IMR-90 (cell line): ENCODE measurements around the gene NRXN2. TPM values are rescaled to one million over a fixed set of nuclear protein-coding genes. Genes with fewer than 3 reads are reported as not detected.
A peak's percentile ranks its signal among the peaks of the same experiment; 100 is the strongest.

Experiments used
- ATAC-seq: fragments of 200-7000 bp; cut with Tn5 transposase; 2 replicates; pipeline ENCODE4 v1.9.1; 2020; ENCODE audit warnings: low read depth, mild to moderate bottlenecking, moderate library complexity
- BruUV-seq: library from RNA; stranded (reverse); fragments of 400-500 nt; replicated peaks from 2 replicates; lab custom pipeline; 2021; lab: Mats Ljungman, UMichigan
- CTCF ChIA-PET: fragments of 300-600 bp; formaldehyde crosslinking; extraction: SDS; loops from one replicate; lab custom pipeline; 2021; ENCODE audit warnings: antibody characterized with exemption; lab: Yijun Ruan, JAX
- POLR2A ChIA-PET: fragments of 300-600 bp; sonication (Branson Sonifier 250); formaldehyde crosslinking; loops from one replicate; lab custom pipeline; 2022; ENCODE audit warnings: antibody characterized with exemption; ENCODE audit not compliant: unreplicated experiment; lab: Charles Lee
- DNase-seq: peaks from one replicate; pipeline ENCODE4 v3.0.0; 2013
- H2AFZ ChIP-seq: replicated peaks from 2 replicates; pipeline ENCODE3; 2013; ENCODE audit warnings: low read length, mild to moderate bottlenecking; ENCODE audit not compliant: poor library complexity
- H2AK5ac ChIP-seq: 2 replicates; pipeline ENCODE4 v1.6.1; 2013; ENCODE audit warnings: low read depth, low read length, inconsistent platforms
- H2AK9ac ChIP-seq: replicated peaks from 2 replicates; pipeline ENCODE3; 2013; ENCODE audit warnings: mild to moderate bottlenecking, low read depth, low read length, moderate library complexity; ENCODE audit not compliant: poor library complexity
- H2BK120ac ChIP-seq: 2 replicates; pipeline ENCODE4 v1.6.1; 2013; ENCODE audit warnings: low read depth, low read length, inconsistent platforms
- H2BK15ac ChIP-seq: 3 replicates; pipeline ENCODE4 v1.6.1; 2013; ENCODE audit warnings: low read depth, low read length, inconsistent platforms
- H2BK20ac ChIP-seq: 2 replicates; pipeline ENCODE4 v1.6.1; 2013; ENCODE audit warnings: low read depth, mild to moderate bottlenecking, inconsistent platforms, low read length, moderate library complexity
- H2BK5ac ChIP-seq: 2 replicates; pipeline ENCODE4 v1.6.1; 2013; ENCODE audit warnings: mild to moderate bottlenecking, low read depth, low read length, inconsistent platforms; ENCODE audit not compliant: poor library complexity, severe bottlenecking
- H3K14ac ChIP-seq: replicated peaks from 2 replicates; pipeline ENCODE4 v1.6.1; 2013; ENCODE audit warnings: low read depth, low read length, inconsistent platforms
- H3K18ac ChIP-seq: 2 replicates; pipeline ENCODE4 v1.6.1; 2013; ENCODE audit warnings: low read depth, low read length, control low read depth
- H3K23ac ChIP-seq: 2 replicates; pipeline ENCODE4 v1.6.1; 2013; ENCODE audit warnings: low read depth, low read length, inconsistent platforms
- H3K27ac ChIP-seq: 2 replicates; pipeline ENCODE4 v1.5.1; 2013; ENCODE audit warnings: mild to moderate bottlenecking, control low read depth, low read length; ENCODE audit not compliant: insufficient read depth
- H3K27me3 ChIP-seq: 2 replicates; pipeline ENCODE4 v1.6.1; 2013; ENCODE audit warnings: low read length; ENCODE audit not compliant: control insufficient read depth, insufficient read depth
- H3K36me3 ChIP-seq: 2 replicates; pipeline ENCODE4 v1.6.1; 2013; ENCODE audit warnings: low read length, mixed read lengths; ENCODE audit not compliant: control insufficient read depth, insufficient read depth
- H3K4ac ChIP-seq: 2 replicates; pipeline ENCODE4 v1.6.1; 2013; ENCODE audit warnings: low read depth, low read length, inconsistent platforms
- H3K4me1 ChIP-seq: 2 replicates; pipeline ENCODE4 v1.6.1; 2013; ENCODE audit warnings: low read length, mixed read lengths; ENCODE audit not compliant: control insufficient read depth, insufficient read depth
- H3K4me2 ChIP-seq: 2 replicates; pipeline ENCODE4 v1.6.1; 2013; ENCODE audit warnings: low read depth, mild to moderate bottlenecking, control low read depth, low read length, moderate library complexity
- H3K4me3 ChIP-seq: 2 replicates; pipeline ENCODE4 v1.5.1; 2013; ENCODE audit warnings: low read depth, mild to moderate bottlenecking, control low read depth, low read length, moderate library complexity; ENCODE audit not compliant: insufficient read depth
- H3K56ac ChIP-seq: 2 replicates; pipeline ENCODE4 v1.6.1; 2013; ENCODE audit warnings: low read length, inconsistent platforms; ENCODE audit not compliant: insufficient read depth; ENCODE audit errors: extremely low read depth
- H3K79me1 ChIP-seq, 2 experiments: 2 replicates each; pipeline ENCODE4 v1.6.1; 2013; ENCODE audit warnings: low read length in 2 of 2, inconsistent platforms in 1 of 2, low read depth in 1 of 2
- H3K9ac ChIP-seq: 2 replicates; pipeline ENCODE4 v1.6.1; 2013; ENCODE audit warnings: low read depth, low read length, control low read depth
- H3K9me1 ChIP-seq: 2 replicates; pipeline ENCODE4 v1.6.1; 2013; ENCODE audit warnings: low read length, inconsistent platforms; ENCODE audit not compliant: insufficient read depth
- H3K9me3 ChIP-seq: 2 replicates; pipeline ENCODE4 v1.6.1; 2013; ENCODE audit warnings: low read length; ENCODE audit not compliant: control insufficient read depth, insufficient read depth
- H4K20me1 ChIP-seq: 2 replicates; pipeline ENCODE4 v1.6.1; 2013; ENCODE audit warnings: low read length, inconsistent platforms; ENCODE audit not compliant: insufficient read depth
- H4K5ac ChIP-seq: 2 replicates; pipeline ENCODE4 v1.6.1; 2013; ENCODE audit warnings: mild to moderate bottlenecking, low read depth, low read length, control low read depth
- H4K8ac ChIP-seq, 2 experiments: 2 replicates each; pipeline ENCODE4 v1.6.1; 2013; ENCODE audit warnings: low read depth in 2 of 2, low read length in 2 of 2, control low read depth in 1 of 2, inconsistent platforms in 1 of 2
- H4K91ac ChIP-seq: 2 replicates; pipeline ENCODE4 v1.6.1; 2013; ENCODE audit warnings: low read depth, low read length, inconsistent platforms; ENCODE audit not compliant: insufficient read depth
- CTCF ChIP-seq: conservative IDR thresholded peaks from 2 replicates; pipeline ENCODE4 v1.5.1; 2012; ENCODE audit warnings: mild to moderate bottlenecking, low read depth, low read length, improper control_type of control experiment
- RAD21 ChIP-seq: IDR thresholded peaks from 2 replicates; pipeline ENCODE4 v1.6.1; 2012; ENCODE audit warnings: low read length, improper control_type of control experiment
- USF2 ChIP-seq: fragments of 150-350 bp; IDR thresholded peaks from 2 replicates; pipeline ENCODE4 v1.6.1; 2017; ENCODE audit warnings: mild to moderate bottlenecking, antibody characterized with exemption, low read length, low read depth
- WGBS, 2 experiments: methylation state at CpG; one replicate each; pipeline versions ENCODE4 v1.1.5 to v1.1.7; 2013; ENCODE audit warnings: missing lambda C conversion rate in 2 of 2; ENCODE audit not compliant: insufficient read length in 1 of 2; ENCODE audit errors: extremely low coverage in 2 of 2; 5-methylcytosine and 5-hydroxymethylcytosine counted together
- dilution Hi-C: fragments of 300-500 bp; cut with HindIII; formaldehyde crosslinking; loops from one replicate; pipeline ENCODE4 v1.14.3; 2018; ENCODE audit warnings: low sequenced_read_pairs; ENCODE audit not compliant: unreplicated experiment
- in situ Hi-C: fragments of 300-500 bp; cut with MboI; formaldehyde crosslinking; loops from 3 replicates; pipeline ENCODE4 v1.14.3; 2019; ENCODE audit warnings: low sequenced_read_pairs, inconsistent platforms, mixed read lengths
- intact Hi-C: fragments of 100-400 bp; cut with micrococcal nuclease; formaldehyde crosslinking; loops from 2 replicates; pipeline ENCODE4 v1.10.0; 2022
- polyA plus RNA-seq, 3 experiments: library from polyadenylated mRNA; depleted of rRNA; stranded (reverse); fragments of >200 nt; gene quantifications; 2 replicates each; pipeline ENCODE4 v1.2.3, GENCODE V29; 2012; ENCODE audit warnings: low replicate concordance in 1 of 3
- total RNA-seq: library from RNA; depleted of rRNA; stranded (reverse); fragments of >200 nt; gene quantifications from 2 replicates; pipeline ENCODE4 v1.2.3, GENCODE V29; 2012

The NRXN2 gene
- total and polyA plus RNA-seq, 2 of the 4 experiments (the other 2 are of a cell fraction), result 0.18 to 0.22 TPM

- DNase-seq (peak; percentile 19), ATAC-seq (peak; percentile 55; the same call in 1 of the 2 replicates)
- H3K27me3 ChIP-seq, result peaks cover 58% of the 10 kb centered on the region
- H3K27ac ChIP-seq, result no peak overlapping the region
- H3K9ac ChIP-seq, result no peak overlapping the region
- no peak overlapping the region for H2AK9ac ChIP-seq
- no peak overlapping the region for H2BK120ac ChIP-seq
- no peak overlapping the region for H2BK15ac ChIP-seq
- H3K79me1 ChIP-seq, result no peaks in the 10 kb centered on the region
- H3K9me1 ChIP-seq, result no peaks in the 10 kb centered on the region
- no peaks in the 10 kb centered on the region for H3K9me3 ChIP-seq
- no peak overlapping the region for H4K8ac ChIP-seq
- no peak overlapping the region for H4K91ac ChIP-seq
- H2BK20ac ChIP-seq, result no peak overlapping the region
- H2AFZ ChIP-seq, result no peak overlapping the region
- no TSS peak for BruUV-seq
- no peak overlapping the region for H3K14ac ChIP-seq
- no peaks in the 10 kb centered on the region for H3K36me3 ChIP-seq
- in situ Hi-C loops, result no loop called here
- dilution Hi-C loops, result no loop called here
- no peak overlapping the region for H3K4ac ChIP-seq
- no peak overlapping the region for H3K23ac ChIP-seq
- no peak overlapping the region for H2AK5ac ChIP-seq
- H3K56ac ChIP-seq, result no peak overlapping the region
- no peak overlapping the region for H2BK5ac ChIP-seq
- H3K4me2 ChIP-seq, result no peak overlapping the region
- TF ChIP-seq USF2 (no peak), RAD21 (peak; percentile 45), CTCF (peak; percentile 46)
- 81% methylated on average over 9 of the region's 18 CpGs; no CpG with 5 or more reads in 1 of the 2 experiments for WGBS, 2 experiments
- no peaks in the 10 kb centered on the region for H3K4me1 ChIP-seq
- no peak overlapping the region for H3K4me3 ChIP-seq
- intact Hi-C loops, result loop anchor here (5.0 to 10.0 kb wide), 2 partner anchors 294 to 446 kb away; partner anchors contain the start of genes FERMT3 and RPS6KA4
- POLR2A ChIA-PET, result no interaction called here
- no peak overlapping the region for H3K18ac ChIP-seq
- H4K5ac ChIP-seq, result no peak overlapping the region
- CTCF ChIA-PET, result interaction anchor here (0.6 to 2.3 kb wide), 5 partner anchors 8 to 205 kb away, joined by 3 to 9 read pairs (median 5); no protein-coding TSS in a partner anchor
- H4K20me1 ChIP-seq, result no peaks in the 10 kb centered on the region
These were observed 72.0 kb downstream of the NRXN2 start for GRCh38 chr11:64650923-64651523.
